ENCODE results near the gene CAMK1D.

The CAMK1D gene

DNA sequence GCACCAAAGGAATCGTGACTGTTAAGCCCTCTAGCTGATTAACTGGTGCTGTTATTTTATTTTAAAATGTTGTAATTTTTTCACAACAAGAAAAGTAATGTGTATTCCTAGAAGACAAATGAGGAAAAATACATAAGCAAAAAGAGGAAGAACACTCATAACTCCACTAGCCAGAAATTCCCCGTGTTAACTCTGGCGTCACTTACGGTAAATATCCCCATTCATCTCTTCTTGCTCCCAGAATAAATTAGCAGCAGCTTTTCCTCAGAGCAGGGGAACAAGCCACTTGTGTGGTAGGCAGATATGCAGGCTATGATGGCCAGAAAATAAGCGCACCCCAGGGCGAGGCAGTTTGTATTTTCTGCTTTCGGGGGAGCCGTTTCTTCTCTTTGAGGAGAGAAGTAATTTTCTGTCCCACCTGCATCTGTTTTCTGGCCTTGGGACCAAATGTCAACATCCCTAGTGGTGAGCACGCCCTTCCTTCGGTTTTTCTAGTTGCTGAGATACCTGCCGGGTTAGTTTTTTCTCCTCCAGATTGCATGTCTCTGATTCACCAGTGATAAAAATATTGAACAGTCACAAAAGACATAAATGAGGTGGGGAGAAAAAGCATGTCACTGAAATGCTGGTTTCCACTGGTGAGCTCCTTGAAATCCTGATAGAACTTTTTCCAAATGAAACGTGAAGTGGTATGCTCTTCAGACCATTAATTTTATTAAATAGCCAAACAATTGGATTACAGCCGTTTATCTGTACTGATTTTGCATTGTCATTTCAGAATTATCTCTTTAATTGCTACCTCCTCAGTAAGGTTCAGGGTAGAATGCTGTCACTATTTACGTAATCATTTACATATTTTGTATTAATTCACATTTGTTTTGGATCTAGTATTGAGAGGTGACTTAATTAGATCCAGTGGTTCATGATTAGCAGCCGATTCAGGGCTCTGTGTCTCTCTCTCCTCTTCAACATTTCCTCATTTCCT is 268.1 kb downstream of the CAMK1D start:
- DNase-seq, result peak in 1 of 56 donors; percentile 9

DNA sequence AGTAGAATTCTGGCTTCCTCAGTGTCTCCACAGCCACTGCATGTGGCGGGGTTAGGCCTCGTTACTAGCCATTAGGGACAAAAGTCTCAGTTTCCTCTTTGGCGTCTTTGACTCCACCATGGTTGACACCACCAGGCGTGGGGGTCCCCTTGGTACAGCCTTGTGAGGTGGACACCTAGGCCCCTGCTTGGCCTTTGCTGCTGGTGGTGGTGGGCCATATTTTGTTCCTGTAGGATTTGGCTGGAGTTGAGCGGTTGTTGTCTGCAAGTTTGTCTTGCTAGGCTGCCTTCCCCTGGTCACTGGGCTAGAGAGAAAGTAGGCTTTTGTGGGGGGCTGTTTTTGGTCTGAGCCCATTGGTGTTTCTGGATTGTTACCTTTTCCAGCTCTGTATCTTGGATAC is 272.7 kb downstream of the CAMK1D start:
- no peak for DNase-seq

GRCh38 chr10:12622691-12623090 is 273.3 kb downstream of the CAMK1D start:
- DNase-seq, result peak in 6 of 56 donors; percentile 7 to 41 (median 14)

- DNase-seq, result no peak
Observed at GRCh38 chr10:12625393-12626023, 276.2 kb downstream of the CAMK1D start.

DNA sequence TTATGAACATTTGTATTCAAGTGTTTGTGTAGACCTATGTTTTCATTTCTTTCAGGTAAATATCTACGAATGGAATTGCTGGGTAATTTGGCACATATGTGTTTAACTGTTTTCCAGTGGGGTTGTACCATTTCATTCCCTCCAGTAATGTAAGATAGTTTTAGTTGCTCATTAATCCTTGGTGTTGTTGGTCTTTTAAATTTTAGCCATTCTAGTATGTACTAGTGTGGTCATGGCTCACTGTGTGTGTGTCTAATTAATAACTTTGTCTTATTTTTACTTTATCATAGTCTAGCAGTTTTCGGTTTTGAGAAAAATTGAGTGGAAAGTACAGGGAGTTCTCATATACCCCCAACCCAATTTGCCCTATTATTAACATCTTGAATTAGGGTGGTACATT is 278.8 kb downstream of the CAMK1D start:
- no peak for DNase-seq

GRCh38 chr10:12628964-12629766 is 279.8 kb downstream of the CAMK1D start:
- DNase-seq, result no peak

- no peak for DNase-seq
Observed at GRCh38 chr10:12629767-12630165, 280.4 kb downstream of the CAMK1D start.

DNA sequence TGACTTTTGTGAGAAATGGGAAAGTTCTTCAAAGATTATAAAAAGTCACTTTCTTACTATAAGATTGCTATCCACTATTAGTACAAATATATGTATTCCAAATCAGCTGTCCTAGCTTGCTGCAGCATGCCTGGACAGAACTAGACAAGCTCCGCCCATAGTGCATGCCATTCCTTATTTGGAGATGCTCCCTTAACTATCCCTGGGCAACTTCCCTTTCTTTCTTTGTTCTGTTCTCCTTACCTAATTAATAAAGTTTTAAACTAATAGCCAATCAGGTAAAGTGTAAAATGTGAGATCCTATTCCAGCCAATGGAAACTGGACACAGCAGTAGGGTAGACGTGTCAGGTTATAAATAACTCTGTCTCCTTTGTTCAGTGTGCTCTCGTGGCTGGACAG is 281.9 kb downstream of the CAMK1D start:
- DNase-seq, result no peak

DNA sequence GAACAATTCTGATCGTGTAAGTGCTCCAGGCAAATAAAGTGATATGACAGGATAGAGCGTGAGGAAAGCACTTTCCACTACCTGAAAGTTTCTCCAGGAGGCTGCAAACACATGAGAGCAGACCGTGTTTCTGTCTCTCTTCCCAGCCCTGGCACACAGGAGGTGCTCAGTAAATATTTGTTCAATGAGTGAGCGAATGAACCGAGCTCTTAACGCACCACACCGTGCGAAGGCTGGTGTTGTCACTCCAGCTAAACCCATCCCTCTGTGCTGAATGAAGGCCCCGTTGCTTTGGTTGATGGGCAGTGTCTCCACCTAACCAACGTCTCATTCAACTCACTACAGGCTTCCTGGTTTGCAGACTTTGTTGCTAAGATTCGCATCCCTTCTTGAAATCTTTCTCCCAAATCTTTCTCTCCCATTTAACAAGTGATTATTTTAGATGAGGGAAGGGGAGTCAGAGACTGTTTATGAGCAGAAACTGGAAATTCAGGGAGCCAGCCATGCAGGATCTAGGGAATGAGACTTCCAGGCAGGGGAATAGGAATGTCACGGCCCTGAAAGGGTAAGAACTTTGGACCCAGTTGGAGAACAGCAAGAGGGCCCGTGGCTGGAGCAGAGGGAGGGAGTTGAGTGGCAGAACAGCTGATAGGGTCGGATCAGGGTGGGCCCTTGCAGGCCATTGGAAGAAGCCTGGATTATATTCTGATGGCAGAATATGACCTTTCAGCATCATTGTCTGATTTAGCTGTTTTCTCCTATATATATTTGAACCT is 282.6 kb downstream of the CAMK1D start:
- DNase-seq, result no peak

DNA sequence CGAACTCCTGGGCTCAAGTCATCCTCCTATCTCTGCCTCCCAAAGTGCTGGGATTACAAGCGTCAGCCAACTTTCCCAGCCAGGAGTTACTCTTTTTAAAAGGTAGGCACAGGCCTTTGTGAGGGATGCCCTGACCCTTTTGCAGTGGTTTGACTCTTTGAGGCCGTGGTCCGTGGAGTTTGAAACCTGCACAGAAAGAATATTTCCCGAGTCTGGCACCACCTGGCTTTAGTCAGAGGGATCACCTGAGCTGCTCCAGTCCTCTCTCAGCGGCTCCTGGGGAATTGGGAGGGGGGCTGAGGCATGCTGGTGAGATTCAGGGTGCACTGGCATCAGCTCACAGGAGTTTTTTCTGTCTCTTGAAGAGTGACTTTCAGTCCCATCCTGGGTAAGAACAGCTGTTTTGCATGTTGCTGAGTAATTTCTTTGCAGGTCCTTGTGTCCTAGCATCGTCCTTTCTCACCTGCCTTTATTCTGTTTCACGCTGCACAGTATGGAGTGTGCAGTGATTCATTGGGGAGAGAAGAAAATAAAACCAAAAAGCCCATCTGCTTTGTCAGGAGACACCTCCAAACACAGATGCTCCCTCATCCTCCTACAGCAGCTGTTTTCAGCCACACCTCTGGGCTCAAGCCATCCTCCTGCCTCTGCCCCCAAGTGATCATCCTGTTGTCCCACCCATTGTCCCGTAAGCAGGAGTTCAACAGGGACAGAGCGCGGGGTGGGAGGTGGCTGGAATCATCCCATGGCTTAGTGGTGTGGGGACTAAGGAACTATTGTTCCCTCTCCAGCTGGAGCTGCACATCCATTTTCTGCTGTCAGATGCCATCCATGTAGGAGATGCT is 284.7 kb downstream of the CAMK1D start:
- DNase-seq, result no peak

GRCh38 chr10:12634621-12634931 is 285.2 kb downstream of the CAMK1D start:
- no peak for DNase-seq

- DNase-seq, result no peak
Observed at GRCh38 chr10:12635127-12635541, 285.8 kb downstream of the CAMK1D start.

GRCh38 chr10:12636571-12636970 is 287.2 kb downstream of the CAMK1D start:
- no peak for DNase-seq

GRCh38 chr10:12637649-12638048 is 288.3 kb downstream of the CAMK1D start:
- no peak for DNase-seq

DNA sequence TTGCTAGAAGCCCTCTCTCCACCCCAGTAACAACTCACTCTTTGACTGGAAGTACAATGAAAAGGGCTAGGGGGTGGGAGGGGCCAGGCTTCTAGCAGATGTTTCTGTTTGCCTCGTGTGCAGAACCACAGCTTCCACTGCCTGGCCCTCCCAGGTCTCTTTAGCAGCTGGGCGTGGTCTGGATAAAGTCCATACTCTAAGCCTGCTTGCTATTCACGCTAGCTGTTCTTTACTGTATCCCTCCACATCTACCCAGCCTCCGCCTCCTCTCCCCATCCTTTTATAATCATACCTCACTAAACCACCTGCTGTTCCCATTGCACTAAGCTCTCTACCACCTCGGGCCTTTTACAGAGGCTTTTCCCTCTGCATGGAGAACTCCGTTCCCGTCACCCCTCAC is 288.8 kb downstream of the CAMK1D start:
- no peak for DNase-seq

DNA sequence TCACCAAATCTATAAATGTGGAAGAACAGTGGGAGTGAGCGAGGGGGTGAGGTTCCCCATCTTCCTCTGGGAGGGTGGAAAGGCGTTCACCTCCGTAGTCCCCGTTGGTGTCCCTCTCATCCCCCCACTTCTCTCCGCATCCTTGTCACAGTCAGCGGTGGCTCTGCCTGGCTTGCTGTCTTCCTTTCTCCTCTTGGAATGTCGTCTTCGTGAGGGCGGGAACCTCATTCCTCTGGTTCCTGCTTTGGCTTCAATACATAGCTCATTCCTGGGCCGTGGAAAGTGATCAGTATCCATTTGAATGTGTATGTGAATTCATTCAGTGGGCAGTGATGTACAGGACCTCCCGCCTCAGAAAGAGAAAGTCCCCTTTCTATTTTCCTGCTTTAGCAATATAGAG is 289.4 kb downstream of the CAMK1D start:
- DNase-seq, result no peak

DNA sequence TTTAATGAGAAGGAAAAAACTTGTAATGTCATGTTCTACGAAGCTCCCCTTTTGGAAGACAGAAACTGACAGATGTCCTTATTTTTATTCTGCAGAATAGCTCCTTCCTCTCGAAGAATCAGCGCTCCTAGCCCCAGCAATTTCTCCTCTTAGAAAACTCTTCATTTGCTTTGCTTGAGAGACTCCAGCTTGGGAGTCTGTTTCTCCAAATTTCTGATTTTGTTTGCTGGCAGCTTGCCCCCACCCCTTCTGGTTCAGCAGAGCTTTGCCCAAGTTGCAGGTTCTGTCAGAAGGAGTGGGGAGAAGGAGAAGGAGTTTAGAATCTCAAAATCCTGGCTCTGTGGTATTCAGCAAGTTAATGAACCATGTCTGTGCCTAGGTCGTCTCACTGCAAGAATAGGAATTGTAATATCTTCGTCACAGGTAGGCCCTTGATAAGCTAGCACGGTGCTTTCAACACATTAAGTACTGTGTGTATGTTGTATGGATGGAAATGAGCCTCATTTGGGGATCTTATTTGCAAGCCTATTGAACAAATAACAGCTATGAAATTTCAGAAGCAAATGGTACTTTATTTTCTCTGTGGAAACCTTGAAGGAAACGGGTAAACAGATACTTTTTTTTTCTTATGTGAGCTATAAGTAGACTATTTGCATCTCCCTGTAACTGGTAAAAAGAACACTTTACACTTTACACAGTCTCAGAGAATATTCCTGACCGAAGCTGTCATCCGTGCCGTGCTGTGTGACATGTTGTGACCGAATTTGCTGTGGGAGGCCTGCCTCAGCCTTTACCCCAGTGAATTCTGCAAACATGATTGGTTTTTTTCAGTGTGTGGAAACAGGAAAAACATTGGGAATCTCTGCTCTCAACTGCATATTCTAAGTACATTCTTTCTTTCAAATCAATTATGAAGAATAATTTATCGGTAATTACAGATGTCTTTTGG is 290.9 kb downstream of the CAMK1D start:
- DNase-seq, result no peak

DNA sequence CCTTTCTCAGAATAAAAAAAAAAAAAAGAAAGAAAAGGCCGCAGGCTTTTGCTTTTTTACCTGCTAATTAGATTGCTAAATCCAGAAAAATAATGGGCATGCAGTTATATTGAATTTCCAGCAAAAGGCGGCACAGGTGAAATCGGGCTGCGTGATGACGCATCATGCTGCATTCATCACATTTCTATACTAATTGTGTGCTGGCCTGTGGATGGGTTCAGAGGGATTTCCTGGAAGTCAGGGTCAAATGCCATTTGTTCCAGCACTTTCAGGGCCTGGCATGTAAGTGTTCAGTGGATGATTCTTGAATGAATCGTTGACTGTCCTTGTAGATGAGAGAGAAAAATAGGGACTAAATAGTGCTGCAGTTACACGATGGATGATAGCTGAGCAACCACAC is 292.7 kb downstream of the CAMK1D start:
- DNase-seq, result no peak

DNA sequence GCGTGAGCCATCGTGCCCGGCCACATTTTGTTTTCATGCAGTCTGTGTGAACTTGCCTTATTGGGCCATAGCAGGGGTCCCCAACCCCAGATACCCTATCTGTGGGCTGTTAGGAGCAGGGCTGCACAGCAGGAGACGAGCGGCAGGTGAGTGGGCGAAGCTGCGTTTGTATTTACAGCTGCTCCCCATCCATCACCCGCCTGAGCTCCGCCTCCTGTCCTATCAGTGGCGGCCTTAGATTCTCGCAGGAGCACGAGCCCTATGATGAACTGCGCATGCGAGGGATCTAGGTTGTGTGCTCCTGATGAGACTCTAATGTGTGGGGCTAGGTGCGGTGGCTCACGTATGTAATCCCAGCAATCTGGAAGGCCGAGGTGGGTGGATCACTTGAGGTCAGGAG is 293.9 kb downstream of the CAMK1D start:
- no peak for DNase-seq
